ENCODE results near the gene HMGB3. TPM values are rescaled to one million over a fixed set of nuclear protein-coding genes. Genes with fewer than 3 reads are reported as not detected.
"Not testable (repeated sequence)": the region's sequence is repeated elsewhere in the genome, so short reads cannot be mapped to it uniquely, and the experiment has no call there.

Gene HMGB3
- total and polyA plus RNA-seq, 2 experiments from 2014 or later, result 6.5 to 33.3 TPM

- H3K9me2 ChIP-seq (ENCODE audit: insufficient read depth), result no peaks in the 10 kb centered on the region
- TF ChIP-seq EZH2 (IDR thresholded peaks at IDR 0.05; ENCODE audit: insufficient read depth, poor library complexity, severe bottlenecking) (no peak), EZH2phosphoT487 (IDR thresholded peaks at IDR 0.05; ENCODE audit: insufficient read depth, low read depth) (no peak)
- no peaks in the 10 kb centered on the region for H4K20me1 ChIP-seq (ENCODE audit: insufficient read depth)
- in situ Hi-C loops (cut with MboI), result no loop called here
- DNase-seq, result no peak
- H3K27ac ChIP-seq, result no peak overlapping the region
- 62 to 84% methylated on average over 6 to 7 of the region's 7 CpGs for WGBS, 2 experiments (ENCODE audit: low coverage in 1 of 2, low lambda C conversion rate in 2 of 2, missing lambda C conversion rate in 2 of 2)
- no peak overlapping the region for H3K9ac ChIP-seq
- H3K4me3 ChIP-seq, result no peak overlapping the region
- no peaks in the 10 kb centered on the region for H3K9me3 ChIP-seq (ENCODE audit: low read depth)
- no peaks in the 10 kb centered on the region for H3F3A ChIP-seq (ENCODE audit: insufficient read depth)
- H3K36me3 ChIP-seq (ENCODE audit: low read depth), result no peaks in the 10 kb centered on the region
- no peaks in the 10 kb centered on the region for H3K27me3 ChIP-seq (replicated peaks; ENCODE audit: insufficient read depth)
- no peaks in the 10 kb centered on the region for H3K79me2 ChIP-seq (ENCODE audit: insufficient read depth)
- no peak overlapping the region for H2AFZ ChIP-seq
- H3K4me2 ChIP-seq (ENCODE audit: unreplicated experiment), result no peak overlapping the region
- H3K4me1 ChIP-seq (ENCODE audit: insufficient read depth), result no peaks in the 10 kb centered on the region
Observed at GRCh38 chrX:150961631-150962030, 21.5 kb upstream of the HMGB3 start.

DNA sequence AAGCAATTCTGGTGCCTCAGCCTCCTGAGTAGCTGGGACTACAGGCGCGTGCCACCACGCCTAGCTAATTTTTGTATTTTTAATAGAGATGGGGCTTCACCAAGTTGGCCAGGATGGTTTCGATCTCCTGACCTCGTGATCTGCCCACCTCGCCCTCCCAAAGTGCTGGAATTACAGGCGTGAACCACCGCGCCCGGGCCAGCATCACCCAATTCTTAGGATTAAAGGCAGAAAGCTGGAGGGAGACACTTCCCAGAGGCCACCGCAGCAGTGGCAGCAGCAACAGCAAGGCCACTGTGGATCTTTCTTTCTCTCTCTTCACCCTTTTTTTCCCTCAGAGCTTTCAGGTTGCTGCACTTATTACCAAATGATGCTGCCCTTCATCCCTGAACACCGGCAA, 18.7 kb upstream of the HMGB3 start:
- H4K20me1 ChIP-seq (ENCODE audit: insufficient read depth); in situ Hi-C loops (cut with MboI); H2AFZ ChIP-seq; H3K27ac ChIP-seq; H3K27me3 ChIP-seq (replicated peaks; ENCODE audit: insufficient read depth); H3K79me2 ChIP-seq (ENCODE audit: insufficient read depth); H3K4me1 ChIP-seq (ENCODE audit: insufficient read depth); H3K9me3 ChIP-seq (ENCODE audit: low read depth); H3K4me3 ChIP-seq; H3F3A ChIP-seq (ENCODE audit: insufficient read depth); H3K9me2 ChIP-seq (ENCODE audit: insufficient read depth); H3K36me3 ChIP-seq (ENCODE audit: low read depth); H3K4me2 ChIP-seq (ENCODE audit: unreplicated experiment); H3K9ac ChIP-seq; DNase-seq: not testable (repeated sequence)
- 85 to 86% methylated on average over 4 to 12 of the region's 12 CpGs for WGBS, 2 experiments (ENCODE audit: low coverage in 1 of 2, low lambda C conversion rate in 2 of 2, missing lambda C conversion rate in 2 of 2)

GRCh38 chrX:150966235-150966634, 16.9 kb upstream of the HMGB3 start:
- no peak overlapping the region for H3K9ac ChIP-seq
- WGBS, 2 experiments (ENCODE audit: low coverage in 1 of 2, low lambda C conversion rate in 2 of 2, missing lambda C conversion rate in 2 of 2), result 56 to 60% methylated on average over 4 to 11 of the region's 11 CpGs
- H3K4me1 ChIP-seq (ENCODE audit: insufficient read depth), result no peaks in the 10 kb centered on the region
- H3K4me2 ChIP-seq (ENCODE audit: unreplicated experiment), result no peak overlapping the region
- no peak overlapping the region for H2AFZ ChIP-seq
- TF ChIP-seq EZH2phosphoT487 (IDR thresholded peaks at IDR 0.05; ENCODE audit: insufficient read depth, low read depth) (no peak), EZH2 (IDR thresholded peaks at IDR 0.05; ENCODE audit: insufficient read depth, poor library complexity, severe bottlenecking) (no peak)
- H4K20me1 ChIP-seq (ENCODE audit: insufficient read depth), result no peaks in the 10 kb centered on the region
- H3K36me3 ChIP-seq (ENCODE audit: low read depth), result no peaks in the 10 kb centered on the region
- no peak for DNase-seq
- H3K27ac ChIP-seq, result no peak overlapping the region
- in situ Hi-C loops (cut with MboI), result no loop called here
- no peak overlapping the region for H3K4me3 ChIP-seq
- H3F3A ChIP-seq (ENCODE audit: insufficient read depth), result no peaks in the 10 kb centered on the region
- no peaks in the 10 kb centered on the region for H3K79me2 ChIP-seq (ENCODE audit: insufficient read depth)
- no peaks in the 10 kb centered on the region for H3K27me3 ChIP-seq (replicated peaks; ENCODE audit: insufficient read depth)
- no peaks in the 10 kb centered on the region for H3K9me3 ChIP-seq (ENCODE audit: low read depth)
- no peaks in the 10 kb centered on the region for H3K9me2 ChIP-seq (ENCODE audit: insufficient read depth)

DNA sequence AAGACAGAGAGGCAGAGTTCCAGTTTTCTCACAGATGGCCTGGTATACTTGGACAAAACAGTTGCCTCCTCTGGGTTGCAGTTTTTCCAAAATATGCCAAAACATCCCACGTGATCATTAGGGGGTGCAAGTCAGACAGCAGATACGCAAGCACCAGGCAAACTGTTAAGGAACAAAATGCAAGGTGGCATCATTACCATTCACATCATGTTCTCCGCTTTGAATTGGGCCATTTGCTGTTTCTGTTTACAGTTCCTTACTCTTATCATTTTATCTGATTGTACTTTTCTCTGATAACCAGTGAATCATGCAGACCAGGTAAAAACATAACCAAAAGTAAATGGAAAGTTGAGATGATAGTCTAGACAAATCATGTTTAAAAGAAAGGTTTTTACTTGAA, 16.4 kb upstream of the HMGB3 start:
- in situ Hi-C loops (cut with MboI), result no loop called here
- Histone ChIP-seq H3K79me2 (ENCODE audit: insufficient read depth) (no peaks in the 10 kb centered on the region), H3K4me3 (no peak overlapping the region), H3F3A (ENCODE audit: insufficient read depth) (no peaks in the 10 kb centered on the region), H3K9me3 (ENCODE audit: low read depth) (no peaks in the 10 kb centered on the region), H3K9ac (no peak overlapping the region), H3K27me3 (replicated peaks; ENCODE audit: insufficient read depth) (no peaks in the 10 kb centered on the region), H3K36me3 (ENCODE audit: low read depth) (no peaks in the 10 kb centered on the region), H3K4me1 (ENCODE audit: insufficient read depth) (no peaks in the 10 kb centered on the region), H2AFZ (no peak overlapping the region), H3K27ac (no peak overlapping the region), H3K4me2 (ENCODE audit: unreplicated experiment) (no peak overlapping the region), H3K9me2 (ENCODE audit: insufficient read depth) (no peaks in the 10 kb centered on the region), H4K20me1 (ENCODE audit: insufficient read depth) (no peaks in the 10 kb centered on the region)
- TF ChIP-seq EZH2phosphoT487 (IDR thresholded peaks at IDR 0.05; ENCODE audit: insufficient read depth, low read depth), result no peak
- TF ChIP-seq EZH2 (IDR thresholded peaks at IDR 0.05; ENCODE audit: insufficient read depth, poor library complexity, severe bottlenecking), result no peak
- WGBS, 2 experiments (ENCODE audit: low coverage in 1 of 2, low lambda C conversion rate in 2 of 2, missing lambda C conversion rate in 2 of 2), result 58 to 59% methylated on average over 3 of the region's 3 CpGs
- no peak for DNase-seq

DNA sequence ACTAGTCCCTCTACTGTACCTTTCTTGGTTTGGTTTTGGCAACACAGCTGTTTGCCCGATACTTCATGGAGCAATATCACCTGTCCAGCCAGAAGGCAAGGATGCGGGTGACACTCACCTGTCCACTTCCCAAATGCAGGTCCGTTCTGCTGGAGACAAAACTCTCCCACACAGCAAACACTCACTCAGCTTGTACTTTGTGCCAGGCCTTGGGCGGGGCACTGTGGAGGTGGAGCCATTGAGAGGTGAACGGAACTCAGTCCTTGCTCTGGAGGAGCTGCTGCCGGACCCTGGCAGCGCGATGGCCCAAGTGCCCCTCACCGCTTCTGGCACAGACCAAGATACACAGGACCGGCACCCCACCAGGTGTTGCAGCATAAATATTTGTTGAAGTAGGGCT, 15.3 kb upstream of the HMGB3 start:
- Histone ChIP-seq H3K9me2 (ENCODE audit: insufficient read depth) (no peaks in the 10 kb centered on the region), H3K9ac (no peak overlapping the region), H3K27ac (no peak overlapping the region), H3F3A (ENCODE audit: insufficient read depth) (no peaks in the 10 kb centered on the region), H3K79me2 (ENCODE audit: insufficient read depth) (no peaks in the 10 kb centered on the region), H2AFZ (no peak overlapping the region), H3K9me3 (ENCODE audit: low read depth) (no peaks in the 10 kb centered on the region), H3K27me3 (replicated peaks; ENCODE audit: insufficient read depth) (no peaks in the 10 kb centered on the region), H4K20me1 (ENCODE audit: insufficient read depth) (no peaks in the 10 kb centered on the region), H3K36me3 (ENCODE audit: low read depth) (no peaks in the 10 kb centered on the region), H3K4me3 (no peak overlapping the region), H3K4me2 (ENCODE audit: unreplicated experiment) (no peak overlapping the region), H3K4me1 (ENCODE audit: insufficient read depth) (no peaks in the 10 kb centered on the region)
- no peak for DNase-seq
- 74 to 81% methylated on average over 5 to 10 of the region's 10 CpGs for WGBS, 2 experiments (ENCODE audit: low coverage in 1 of 2, low lambda C conversion rate in 2 of 2, missing lambda C conversion rate in 2 of 2)
- in situ Hi-C loops (cut with MboI), result no loop called here
- TF ChIP-seq EZH2phosphoT487 (IDR thresholded peaks at IDR 0.05; ENCODE audit: insufficient read depth, low read depth), result no peak
- no peak for TF ChIP-seq EZH2 (IDR thresholded peaks at IDR 0.05; ENCODE audit: insufficient read depth, poor library complexity, severe bottlenecking)

Data from GM23248 (cell line).